Stomach (tissue), 9 donors: ENCODE results near the gene FRMPD4. TPM values are rescaled to one million over a fixed set of nuclear protein-coding genes. Genes with fewer than 3 reads are reported as not detected.

Source experiments
- DNase-seq, 2 donors: peaks; one replicate each; pipeline versions ENCODE4 v3.0.0 to v3.0.0-alpha.2; 2013 to 2019
- H3K27ac ChIP-seq, 5 donors: fragments of 200-600 bp in 4 of 5; sonication (generic) in 4 of 5; one replicate each; pipeline ENCODE4 v1.5.1; 2013 to 2019; ENCODE audit warnings: mild to moderate bottlenecking in 1 of 5, moderate library complexity in 1 of 5
- H3K27me3 ChIP-seq, 3 donors: fragments of 200-600 bp; sonication (generic); one replicate each; pipeline ENCODE4 v1.5.1; 2017 to 2019; ENCODE audit warnings: mixed run types in 1 of 3
- H3K36me3 ChIP-seq, 4 donors: fragments of 200-600 bp; sonication (generic); 1 replicate in 3 of 4; 2 replicates in 1 of 4; pipeline ENCODE4 v1.5.1; 2016 to 2019
- H3K4me1 ChIP-seq, 4 donors: fragments of 200-600 bp; sonication (generic); one replicate each; pipeline ENCODE4 v1.5.1; 2016 to 2019
- H3K4me3 ChIP-seq, 4 donors: fragments of 200-600 bp; sonication (generic) in 3 of 4; one replicate each; pipeline ENCODE4 v1.5.1; 2016 to 2019; ENCODE audit warnings: mild to moderate bottlenecking in 1 of 4
- H3K9me3 ChIP-seq, 4 donors: fragments of 200-600 bp; sonication (generic); one replicate each; pipeline ENCODE4 v1.5.1; 2016 to 2019
- CTCF ChIP-seq, 7 experiments: fragments of 450-650 bp in 4 of 7; fragments of 200-600 bp in 3 of 7; sonication (generic) in 3 of 7; IDR thresholded peaks; one replicate each; pipeline ENCODE4 v1.5.1; 2016 to 2019; ENCODE audit warnings: antibody characterized with exemption in 7 of 7, control low read depth in 2 of 7, mild to moderate bottlenecking in 1 of 7
- EP300 ChIP-seq: sonication (generic); formaldehyde crosslinking; IDR thresholded peaks from one replicate; pipeline ENCODE4 v1.6.1; 2017; ENCODE audit warnings: antibody characterized with exemption
- POLR2A ChIP-seq, 4 donors: fragments of 450-650 bp; IDR thresholded peaks; one replicate each; pipeline ENCODE4 v1.6.1; 2016; ENCODE audit warnings: antibody characterized with exemption in 4 of 4, control low read depth in 2 of 4, mild to moderate bottlenecking in 1 of 4, moderate library complexity in 1 of 4
- POLR2AphosphoS5 ChIP-seq, 3 donors: sonication (generic); formaldehyde crosslinking; IDR thresholded peaks; one replicate each; pipeline ENCODE4 v1.6.1; 2016; ENCODE audit warnings: antibody characterized with exemption in 3 of 3
- WGBS, 5 donors: extraction: QIAGEN DNeasy Blood & Tissue Kit in 3 of 5; methylation state at CpG; one replicate each; pipeline versions ENCODE4 v1.1.5 to v1.1.7; 2013 to 2018; 5-methylcytosine and 5-hydroxymethylcytosine counted together
- intact Hi-C: fragments of 100-400 bp; cut with DNase I; formaldehyde crosslinking; loops from one replicate; pipeline ENCODE4 v1.15.1; 2023; ENCODE audit warnings: low total_unique reads
- polyA plus RNA-seq, 3 donors: library from polyadenylated mRNA; stranded (reverse); fragments of 200-250 nt; gene quantifications; one replicate each; pipeline ENCODE4 v1.2.3, GENCODE V29; 2013
- total RNA-seq, 5 donors: library from RNA; depleted of rRNA; stranded (reverse); fragments of >200 nt; gene quantifications; one replicate each; pipeline versions ENCODE4 v1.1.0 to v1.2.3, GENCODE V29; 2014 to 2016
- donor health status: healthy with polysubstance abuse.
- donor health status: Bipolar disorder and iron deficiency.
- donor health status: healthy.

FRMPD4 gene
- total and polyA plus RNA-seq, 8 donors = 0.03 to 2.6 (median 0.55) TPM; not detected in 5

GRCh38 chrX:12421918-12422317, 283.6 kb downstream of the FRMPD4 start:
- intact Hi-C loops = no loop called here
- DNase-seq = no peak
- Histone ChIP-seq H3K27me3 (no peaks in the 10 kb centered on the region), H3K9me3 (no peaks in the 10 kb centered on the region), H3K27ac (no peak overlapping the region), H3K4me1 (no peaks in the 10 kb centered on the region), H3K36me3 (no peaks in the 10 kb centered on the region), H3K4me3 (no peak overlapping the region)
- 28 to 63% (median 53%) methylated on average over 5 of the region's 5 CpGs for WGBS, 5 donors
- TF ChIP-seq POLR2A (IDR thresholded peaks at IDR 0.05) = no peak
- no peak for TF ChIP-seq CTCF (IDR thresholded peaks at IDR 0.05)
- no peak for TF ChIP-seq EP300
- TF ChIP-seq POLR2AphosphoS5 (IDR thresholded peaks at IDR 0.05) = no peak

- intact Hi-C loops = no loop called here
- Histone ChIP-seq H3K4me3 (no peak overlapping the region), H3K36me3 (no peaks in the 10 kb centered on the region), H3K27ac (no peak overlapping the region), H3K9me3 (no peaks in the 10 kb centered on the region), H3K27me3 (no peaks in the 10 kb centered on the region), H3K4me1 (no peaks in the 10 kb centered on the region)
- DNase-seq = no peak
- TF ChIP-seq EP300 (no peak), POLR2AphosphoS5 (IDR thresholded peaks at IDR 0.05) (no peak), POLR2A (IDR thresholded peaks at IDR 0.05) (no peak), CTCF (IDR thresholded peaks at IDR 0.05) (no peak)
- WGBS, 5 donors = 35 to 52% (median 46%) methylated on average over 1 of the region's 1 CpG
These were observed 285.1 kb downstream of the FRMPD4 start for GRCh38 chrX:12423346-12423745.

GRCh38 chrX:12425496-12425895, 287.2 kb downstream of the FRMPD4 start:
- intact Hi-C loops = no loop called here
- 69 to 84% (median 78%) methylated on average over 4 of the region's 4 CpGs for WGBS, 5 donors
- no peaks in the 10 kb centered on the region for H3K9me3 ChIP-seq
- H3K27ac ChIP-seq = no peak overlapping the region
- no peak for TF ChIP-seq EP300
- TF ChIP-seq POLR2A (IDR thresholded peaks at IDR 0.05) = no peak
- no peak for TF ChIP-seq CTCF (IDR thresholded peaks at IDR 0.05)
- no peak for TF ChIP-seq POLR2AphosphoS5 (IDR thresholded peaks at IDR 0.05)
- H3K4me1 ChIP-seq = no peaks in the 10 kb centered on the region
- DNase-seq = no peak
- no peak overlapping the region for H3K4me3 ChIP-seq
- H3K27me3 ChIP-seq = no peaks in the 10 kb centered on the region
- no peaks in the 10 kb centered on the region for H3K36me3 ChIP-seq

GRCh38 chrX:12426420-12426819, 288.1 kb downstream of the FRMPD4 start:
- H3K27me3 ChIP-seq = no peaks in the 10 kb centered on the region
- H3K4me1 ChIP-seq = no peaks in the 10 kb centered on the region
- H3K27ac ChIP-seq = no peak overlapping the region
- DNase-seq = no peak
- no peaks in the 10 kb centered on the region for H3K36me3 ChIP-seq
- H3K4me3 ChIP-seq = no peak overlapping the region
- no peaks in the 10 kb centered on the region for H3K9me3 ChIP-seq
- TF ChIP-seq POLR2A (IDR thresholded peaks at IDR 0.05) (no peak), POLR2AphosphoS5 (IDR thresholded peaks at IDR 0.05) (no peak), EP300 (no peak), CTCF (IDR thresholded peaks at IDR 0.05) (no peak)
- intact Hi-C loops = no loop called here
- WGBS, 5 donors = 66 to 87% (median 76%) methylated on average over 2 of the region's 2 CpGs
